SK-N-MC (cell line): ENCODE data around the gene RNF213.

Source experiments
- EZH2 ChIP-seq: fragments of 200-600 bp; sonication (generic); IDR thresholded peaks from one replicate; pipeline ENCODE4 v1.6.1; 2017; ENCODE audit warnings: antibody characterized with exemption
- POLR2AphosphoS5 ChIP-seq: IDR thresholded peaks from 2 replicates; pipeline ENCODE4 v1.6.1; 2012; ENCODE audit warnings: mild to moderate bottlenecking, low read depth, low read length, borderline replicate concordance

DNA sequence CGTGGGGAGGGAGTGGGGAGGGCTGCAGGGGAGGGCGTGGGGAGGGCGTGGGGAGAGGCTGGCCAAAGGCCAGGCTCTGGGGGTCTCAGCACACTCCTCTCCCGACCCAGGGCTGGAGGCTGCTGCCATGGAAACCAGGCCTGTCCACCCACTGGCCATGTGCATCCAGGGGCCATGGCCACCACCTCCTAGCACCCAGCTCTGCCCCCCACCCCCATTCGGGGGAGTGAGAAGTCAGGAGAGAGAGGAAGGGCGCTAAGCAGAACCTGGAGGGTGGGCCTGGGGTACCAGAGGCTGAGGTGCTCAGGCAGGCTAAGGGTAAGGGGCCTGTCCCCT, 184.0 kb downstream of the RNF213 start:
- TF ChIP-seq POLR2AphosphoS5 (no peak), EZH2 (no peak)
